ENCODE measurements around the gene GCAT.
"Not testable (repeated sequence)": the region's sequence is repeated elsewhere in the genome, so short reads cannot be mapped to it uniquely, and the experiment has no call there.

Gene GCAT

DNA sequence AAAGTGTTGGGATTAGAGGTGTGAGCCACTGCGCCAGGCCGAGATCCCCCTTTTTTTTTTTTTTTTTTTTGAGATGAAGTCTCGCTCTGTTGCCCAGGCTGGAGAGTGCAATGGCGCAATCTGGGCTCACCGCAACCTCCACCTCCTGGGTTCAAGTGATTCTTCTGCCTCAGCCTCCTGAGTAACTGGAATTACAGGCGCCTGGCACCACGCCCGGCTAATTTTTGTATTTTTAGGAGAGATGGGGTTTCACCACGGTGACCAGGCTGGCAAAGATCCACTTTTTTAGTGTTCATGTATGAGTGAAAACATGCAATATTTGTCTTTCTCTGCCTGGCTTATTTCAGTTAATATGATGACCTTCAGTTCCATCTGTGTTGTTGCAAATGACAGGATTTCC is 7.8 kb upstream of the GCAT start:
- not testable (repeated sequence) for H3K79me2 ChIP-seq (ENCODE audit: control insufficient read depth, insufficient read depth, low read length, poor library complexity); H3K4ac ChIP-seq (ENCODE audit: low read depth, low read length); H4K8ac ChIP-seq (ENCODE audit: low read depth, low read length); H2AFZ ChIP-seq (ENCODE audit: insufficient read depth, low read length, poor library complexity); H4K12ac ChIP-seq (ENCODE audit: low read depth, low read length); H4K91ac ChIP-seq (ENCODE audit: low read depth, low read length); H3K23ac ChIP-seq (ENCODE audit: low read length); H2BK120ac ChIP-seq (ENCODE audit: insufficient read depth, low read length, poor library complexity); H3K18ac ChIP-seq (ENCODE audit: low read length); H3K27ac ChIP-seq (ENCODE audit: low read depth, low read length); H3K4me2 ChIP-seq (ENCODE audit: low read length); DNase-seq; H3K36me3 ChIP-seq (ENCODE audit: control insufficient read depth in 1 of 2, insufficient read depth in 2 of 2, low read length in 2 of 2); H3K9me3 ChIP-seq (ENCODE audit: insufficient read depth, low read depth, low read length); H2BK5ac ChIP-seq (ENCODE audit: low read depth, low read length, poor library complexity); H2AK5ac ChIP-seq (ENCODE audit: low read length); H2BK12ac ChIP-seq (ENCODE audit: low read length); H3K4me3 ChIP-seq (ENCODE audit: low read depth, low read length); H3K9ac ChIP-seq (ENCODE audit: low read length); H3K14ac ChIP-seq (ENCODE audit: low read length)
- peaks cover 14% of the 10 kb centered on the region for H3K79me1 ChIP-seq (ENCODE audit: low read length)
- peaks cover 4 to 16% of the 10 kb centered on the region in 2 experiments for H3K4me1 ChIP-seq (ENCODE audit: control insufficient read depth in 1 of 2, insufficient read depth in 2 of 2, low read length in 2 of 2)
- no CpG with 5 or more reads among the region's 9 CpGs for WGBS (ENCODE audit: extremely low coverage, insufficient coverage, insufficient read length)
- H3K27me3 ChIP-seq (ENCODE audit: insufficient read depth, low read length), result peaks cover 13% of the 10 kb centered on the region

DNA sequence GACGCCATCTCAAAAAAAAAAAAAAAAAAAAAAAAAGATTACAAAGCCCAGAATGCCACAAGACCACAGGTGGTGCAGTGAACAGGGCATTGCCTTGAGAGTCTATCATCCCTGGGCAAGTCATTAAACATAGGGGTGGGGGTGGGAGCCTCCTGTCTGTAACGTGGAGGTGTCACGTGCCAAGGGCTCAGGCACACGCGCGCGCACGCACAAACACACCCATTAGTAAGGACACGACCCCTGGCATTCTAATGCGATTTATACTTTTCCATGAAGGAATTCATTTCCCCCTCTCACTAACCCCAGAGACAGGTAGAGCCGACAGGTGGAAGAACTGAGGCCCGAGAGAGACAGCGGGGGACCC is 5.8 kb upstream of the GCAT start:
- H3K79me2 ChIP-seq (ENCODE audit: control insufficient read depth, insufficient read depth, low read length, poor library complexity), result peaks cover 5% of the 10 kb centered on the region
- no CpG with 5 or more reads among the region's 13 CpGs for WGBS (ENCODE audit: extremely low coverage, insufficient coverage, insufficient read length)
- no peaks in the 10 kb centered on the region for H3K9me3 ChIP-seq (ENCODE audit: insufficient read depth, low read depth, low read length)

DNA sequence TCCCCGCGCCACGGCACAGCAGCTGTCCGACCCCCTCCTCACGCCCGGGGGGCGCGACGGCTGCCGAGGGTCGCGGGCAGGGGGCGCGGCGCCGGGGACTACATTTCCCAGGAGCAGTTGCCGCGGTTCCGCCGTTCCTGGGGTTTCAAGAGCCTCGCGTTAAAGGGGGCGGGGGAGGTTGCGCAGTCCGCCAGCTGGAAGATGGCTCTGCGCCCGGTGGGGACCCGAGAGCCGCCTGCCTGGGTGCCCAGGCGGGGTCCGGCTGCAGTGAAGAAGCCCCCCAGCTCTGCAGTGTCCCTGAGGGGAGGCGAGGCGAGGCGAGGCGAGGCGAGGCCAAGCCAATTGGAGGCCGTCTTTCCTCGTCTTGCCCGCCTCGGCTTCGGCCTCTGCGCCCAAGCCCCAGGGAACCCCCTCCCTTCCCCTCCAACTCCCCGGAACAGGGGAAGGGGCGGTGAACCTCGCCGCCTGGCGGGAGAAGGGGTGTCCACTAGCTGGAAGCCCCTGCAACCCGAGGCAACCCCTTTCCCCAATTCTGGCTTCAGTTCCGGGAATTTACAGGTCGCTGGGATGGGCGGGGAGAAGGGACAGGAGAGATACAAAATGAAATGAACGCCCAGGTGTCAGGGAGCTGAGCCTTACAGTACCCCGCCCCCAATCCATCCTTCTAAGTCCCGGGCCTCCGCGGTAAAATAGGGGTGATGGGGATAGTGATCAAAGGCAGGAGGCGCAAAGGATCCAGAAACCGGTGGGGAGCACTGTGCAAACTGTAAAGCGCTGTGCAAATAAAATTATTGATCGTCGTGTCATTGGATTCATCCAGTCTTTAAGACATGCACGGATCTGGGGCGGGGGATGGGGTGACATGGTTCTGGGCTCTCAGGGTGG is 5.2 kb upstream of the GCAT start:
- Histone ChIP-seq H3K27ac (ENCODE audit: low read depth, low read length) (no peak overlapping the region), H3K4me2 (ENCODE audit: low read length) (peak overlapping the region; percentile 95), H2AK5ac (ENCODE audit: low read length) (no peak overlapping the region), H2BK120ac (ENCODE audit: insufficient read depth, low read length, poor library complexity) (peak overlapping the region; percentile 21), H3K79me2 (ENCODE audit: control insufficient read depth, insufficient read depth, low read length, poor library complexity) (peaks cover 5% of the 10 kb centered on the region), H3K23ac (ENCODE audit: low read length) (no peak overlapping the region), H3K9me3 (ENCODE audit: insufficient read depth, low read depth, low read length) (no peaks in the 10 kb centered on the region), H4K8ac (ENCODE audit: low read depth, low read length) (peak overlapping the region; percentile 88), H3K36me3 (ENCODE audit: control insufficient read depth in 1 of 2, insufficient read depth in 2 of 2, low read length in 2 of 2) (no peaks in the 10 kb centered on the region), H2BK12ac (ENCODE audit: low read length) (no peak overlapping the region), H4K91ac (ENCODE audit: low read depth, low read length) (peak overlapping the region; percentile 72), H3K4me3 (ENCODE audit: low read depth, low read length) (peak overlapping the region; percentile 83), H3K27me3 (ENCODE audit: insufficient read depth, low read length) (peaks cover 13% of the 10 kb centered on the region), H3K4ac (ENCODE audit: low read depth, low read length) (peak overlapping the region; percentile 31), H3K4me1 (ENCODE audit: control insufficient read depth in 1 of 2, insufficient read depth in 2 of 2, low read length in 2 of 2) (peaks cover 16 to 31% of the 10 kb centered on the region in 2 experiments), H3K9ac (ENCODE audit: low read length) (peak overlapping the region; percentile 67), H3K14ac (ENCODE audit: low read length) (peak overlapping the region; percentile 76), H4K12ac (ENCODE audit: low read depth, low read length) (peak overlapping the region; percentile 41), H2AFZ (ENCODE audit: insufficient read depth, low read length, poor library complexity) (peak overlapping the region; percentile 78), H3K18ac (ENCODE audit: low read length) (peak overlapping the region; percentile 34), H3K79me1 (ENCODE audit: low read length) (peaks cover 19% of the 10 kb centered on the region), H2BK5ac (ENCODE audit: low read depth, low read length, poor library complexity) (no peak overlapping the region)
- WGBS (ENCODE audit: extremely low coverage, insufficient coverage, insufficient read length), result no CpG with 5 or more reads among the region's 63 CpGs
- DNase-seq, result peak in 1 of 2 donors; percentile 57

More for the DNA sequence above, 5.8 kb upstream of the GCAT start:
- no peak overlapping the region for H3K27ac ChIP-seq (ENCODE audit: low read depth, low read length)
- no peaks in the 10 kb centered on the region for H3K36me3 ChIP-seq (ENCODE audit: control insufficient read depth in 1 of 2, insufficient read depth in 2 of 2, low read length in 2 of 2)
- peak overlapping the region; percentile 83 for H3K4me3 ChIP-seq (ENCODE audit: low read depth, low read length)
- peaks cover 13% of the 10 kb centered on the region for H3K27me3 ChIP-seq (ENCODE audit: insufficient read depth, low read length)
- H3K4ac ChIP-seq (ENCODE audit: low read depth, low read length), result no peak overlapping the region
- no peak overlapping the region for H3K18ac ChIP-seq (ENCODE audit: low read length)
- no peak overlapping the region for H2BK120ac ChIP-seq (ENCODE audit: insufficient read depth, low read length, poor library complexity)
- no peak overlapping the region for H2AK5ac ChIP-seq (ENCODE audit: low read length)
- DNase-seq, result peak in 1 of 2 donors; percentile 18
- no peak overlapping the region for H3K23ac ChIP-seq (ENCODE audit: low read length)
- H3K14ac ChIP-seq (ENCODE audit: low read length), result no peak overlapping the region
- no peak overlapping the region for H2BK12ac ChIP-seq (ENCODE audit: low read length)
- peak overlapping the region; percentile 18 for H4K8ac ChIP-seq (ENCODE audit: low read depth, low read length)
- peaks cover 16 to 31% of the 10 kb centered on the region in 2 experiments for H3K4me1 ChIP-seq (ENCODE audit: control insufficient read depth in 1 of 2, insufficient read depth in 2 of 2, low read length in 2 of 2)
- H3K4me2 ChIP-seq (ENCODE audit: low read length), result peak overlapping the region; percentile 95
- H2BK5ac ChIP-seq (ENCODE audit: low read depth, low read length, poor library complexity), result no peak overlapping the region
- no peak overlapping the region for H4K91ac ChIP-seq (ENCODE audit: low read depth, low read length)
- no peak overlapping the region for H4K12ac ChIP-seq (ENCODE audit: low read depth, low read length)
- peaks cover 19% of the 10 kb centered on the region for H3K79me1 ChIP-seq (ENCODE audit: low read length)
- peak overlapping the region; percentile 78 for H2AFZ ChIP-seq (ENCODE audit: insufficient read depth, low read length, poor library complexity)
- no peak overlapping the region for H3K9ac ChIP-seq (ENCODE audit: low read length)

- H3K14ac ChIP-seq (ENCODE audit: low read length), result no peak overlapping the region
- no peak overlapping the region for H4K91ac ChIP-seq (ENCODE audit: low read depth, low read length)
- peaks cover 5% of the 10 kb centered on the region for H3K79me2 ChIP-seq (ENCODE audit: control insufficient read depth, insufficient read depth, low read length, poor library complexity)
These were observed 4.5 kb upstream of the GCAT start for GRCh38 chr22:37803195-37803638.

More at GRCh38 chr22:37803195-37803638, 4.5 kb upstream of the GCAT start:
- Histone ChIP-seq H4K8ac (ENCODE audit: low read depth, low read length) (peak overlapping the region; percentile 92), H2AK5ac (ENCODE audit: low read length) (no peak overlapping the region), H3K4me3 (ENCODE audit: low read depth, low read length) (no peak overlapping the region), H3K23ac (ENCODE audit: low read length) (no peak overlapping the region), H2BK5ac (ENCODE audit: low read depth, low read length, poor library complexity) (no peak overlapping the region), H2AFZ (ENCODE audit: insufficient read depth, low read length, poor library complexity) (no peak overlapping the region), H3K4me1 (ENCODE audit: control insufficient read depth in 1 of 2, insufficient read depth in 2 of 2, low read length in 2 of 2) (peaks cover 16 to 32% of the 10 kb centered on the region in 2 experiments), H3K4me2 (ENCODE audit: low read length) (peak overlapping the region; percentile 95), H3K9ac (ENCODE audit: low read length) (no peak overlapping the region), H3K36me3 (ENCODE audit: control insufficient read depth in 1 of 2, insufficient read depth in 2 of 2, low read length in 2 of 2) (no peaks in the 10 kb centered on the region), H3K9me3 (ENCODE audit: insufficient read depth, low read depth, low read length) (no peaks in the 10 kb centered on the region), H3K18ac (ENCODE audit: low read length) (no peak overlapping the region), H4K12ac (ENCODE audit: low read depth, low read length) (no peak overlapping the region), H3K27me3 (ENCODE audit: insufficient read depth, low read length) (peaks cover 13% of the 10 kb centered on the region), H3K27ac (ENCODE audit: low read depth, low read length) (no peak overlapping the region), H3K4ac (ENCODE audit: low read depth, low read length) (no peak overlapping the region), H2BK12ac (ENCODE audit: low read length) (no peak overlapping the region), H3K79me1 (ENCODE audit: low read length) (peaks cover 21% of the 10 kb centered on the region), H2BK120ac (ENCODE audit: insufficient read depth, low read length, poor library complexity) (no peak overlapping the region)
- WGBS (ENCODE audit: extremely low coverage, insufficient coverage, insufficient read length), result no CpG with 5 or more reads among the region's 16 CpGs
- no peak for DNase-seq

Measured in trophoblast cell (in vitro differentiated cells and primary cell).